OCI-LY7 (cell line): ENCODE results near the gene GTF2H1. TPM values are rescaled to one million over a fixed set of nuclear protein-coding genes. Genes with fewer than 3 reads are reported as not detected.

Source experiments
- BruUV-seq: library from RNA; stranded (reverse); fragments of 400-500 nt; replicated peaks from 2 replicates; lab custom pipeline; 2021; lab: Mats Ljungman, UMichigan
- CTCF ChIA-PET: fragments of 300-600 bp; sonication (Branson Sonifier 250); formaldehyde crosslinking; loops from one replicate; lab custom pipeline; 2022; ENCODE audit warnings: antibody characterized with exemption; ENCODE audit not compliant: unreplicated experiment; lab: Charles Lee
- POLR2A ChIA-PET: fragments of 300-600 bp; sonication (Branson Sonifier 250); formaldehyde crosslinking; loops from one replicate; lab custom pipeline; 2022; ENCODE audit warnings: antibody characterized with exemption; lab: Charles Lee
- DNase-seq: peaks from one replicate; pipeline ENCODE4 v3.0.0-alpha.2; 2015; ENCODE audit warnings: low spot score
- H2AFZ ChIP-seq: fragments of 200-600 bp; sonication (generic), shearing (Covaris generic); 2 replicates; pipeline ENCODE4 v1.6.1; 2014; ENCODE audit warnings: mild to moderate bottlenecking, antibody characterized with exemption, low read length, moderate library complexity
- H3K27ac ChIP-seq: fragments of 200-600 bp; sonication (generic); 2 replicates; pipeline ENCODE4 v1.5.1; 2014; ENCODE audit warnings: mixed run types, low read depth, mild to moderate bottlenecking, moderate library complexity, low read length, inconsistent platforms; ENCODE audit not compliant: poor library complexity, severe bottlenecking
- H3K36me3 ChIP-seq: fragments of 200-600 bp; sonication (generic); 2 replicates; pipeline ENCODE4 v1.6.1; 2014; ENCODE audit warnings: mild to moderate bottlenecking, antibody characterized with exemption, low read length, moderate library complexity, mixed read lengths; ENCODE audit not compliant: insufficient read depth
- H3K4me1 ChIP-seq: fragments of 200-600 bp; sonication (generic); 2 replicates; pipeline ENCODE4 v1.5.1; 2014; ENCODE audit warnings: mild to moderate bottlenecking, low read length; ENCODE audit not compliant: insufficient read depth, poor library complexity, severe bottlenecking
- H3K4me2 ChIP-seq: fragments of 200-600 bp; sonication (generic); 2 replicates; pipeline ENCODE4 v1.6.1; 2014; ENCODE audit warnings: mild to moderate bottlenecking, low read length
- H3K4me3 ChIP-seq: fragments of 200-600 bp; sonication (generic); 2 replicates; pipeline ENCODE4 v1.5.1; 2014; ENCODE audit warnings: mild to moderate bottlenecking, low read depth, low read length; ENCODE audit not compliant: poor library complexity, severe bottlenecking
- H3K79me2 ChIP-seq: fragments of 200-600 bp; sonication (generic); 2 replicates; pipeline ENCODE4 v1.6.1; 2016; ENCODE audit warnings: low read depth, mild to moderate bottlenecking, low read length, moderate library complexity, mixed read lengths; ENCODE audit not compliant: insufficient read depth
- H3K9me2 ChIP-seq: fragments of 200-600 bp; sonication (generic); 2 replicates; pipeline ENCODE4 v1.6.1; 2016; ENCODE audit warnings: mild to moderate bottlenecking, low read length, mixed read lengths; ENCODE audit not compliant: insufficient read depth
- H3K9me3 ChIP-seq: fragments of 200-600 bp; sonication (generic); 2 replicates; pipeline ENCODE4 v1.6.1; 2014; ENCODE audit warnings: mild to moderate bottlenecking, mixed run types, low read length, mixed read lengths
- H4K20me1 ChIP-seq: fragments of 200-600 bp; sonication (generic); 2 replicates; pipeline ENCODE4 v1.6.1; 2014; ENCODE audit warnings: mild to moderate bottlenecking, antibody characterized with exemption, low read length, moderate library complexity, mixed read lengths; ENCODE audit not compliant: insufficient read depth
- EZH2phosphoT487 ChIP-seq: fragments of 200-600 bp; sonication (generic); IDR thresholded peaks from 2 replicates; pipeline ENCODE4 v1.6.1; 2018; ENCODE audit warnings: low read depth, borderline replicate concordance, mild to moderate bottlenecking, mixed run types, antibody characterized with exemption, low read length, moderate library complexity, mixed read lengths
- intact Hi-C: fragments of 100-400 bp; cut with micrococcal nuclease; formaldehyde crosslinking; loops from one replicate; pipeline ENCODE4 v1.10.0; 2022; ENCODE audit not compliant: unreplicated experiment
- total RNA-seq, 2 experiments: library from RNA; depleted of rRNA in 1 of 2; stranded (reverse); fragments of >200 nt in 1 of 2; shearing (Covaris generic) in 1 of 2; gene quantifications; 2 replicates each; pipeline ENCODE4 v1.2.3, GENCODE V29; 2014 to 2022
- TF ChIP-seq, protein P1 (sequence below): fragments of 200-600 bp; sonication (generic); conservative IDR thresholded peaks from 2 replicates; pipeline ENCODE4 v1.5.1; 2014; ENCODE audit warnings: mild to moderate bottlenecking, antibody characterized with exemption, low read length, moderate library complexity, mixed read lengths

GTF2H1 gene
- total RNA-seq, 2 experiments from 2014 or later, result 48.0 to 62.1 TPM

DNA sequence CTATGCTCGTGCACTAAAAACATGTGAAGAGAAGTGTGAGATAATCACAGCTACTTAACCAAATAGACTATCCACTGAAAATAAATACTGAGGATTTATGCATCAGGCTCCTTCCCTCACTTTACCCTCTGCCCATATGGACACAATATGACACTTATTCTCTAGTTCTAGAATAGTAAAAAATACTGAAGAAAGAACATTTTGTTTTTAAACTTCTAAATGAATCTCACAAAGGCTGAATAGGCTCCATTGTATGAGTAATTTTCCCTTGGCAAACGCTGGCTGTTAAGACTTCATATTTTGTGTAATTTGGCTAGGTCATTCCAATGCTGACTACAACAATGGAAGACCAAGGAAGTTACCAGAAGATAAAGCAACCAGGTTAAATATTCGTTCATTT is 10.4 kb upstream of the GTF2H1 start:
- Histone ChIP-seq H2AFZ (no peak overlapping the region), H3K4me3 (no peak overlapping the region), H3K9me2 (no peaks in the 10 kb centered on the region), H4K20me1 (no peaks in the 10 kb centered on the region), H3K27ac (no peak overlapping the region), H3K9me3 (no peaks in the 10 kb centered on the region), H3K4me1 (peaks cover 14% of the 10 kb centered on the region), H3K79me2 (peaks cover 17% of the 10 kb centered on the region; the same call in 1 of the 2 replicates), H3K36me3 (peaks cover 80% of the 10 kb centered on the region), H3K4me2 (no peak overlapping the region)
- no TSS peak for BruUV-seq
- intact Hi-C loops, result no loop called here
- CTCF ChIA-PET, result no interaction called here
- TF ChIP-seq, protein P1, sequence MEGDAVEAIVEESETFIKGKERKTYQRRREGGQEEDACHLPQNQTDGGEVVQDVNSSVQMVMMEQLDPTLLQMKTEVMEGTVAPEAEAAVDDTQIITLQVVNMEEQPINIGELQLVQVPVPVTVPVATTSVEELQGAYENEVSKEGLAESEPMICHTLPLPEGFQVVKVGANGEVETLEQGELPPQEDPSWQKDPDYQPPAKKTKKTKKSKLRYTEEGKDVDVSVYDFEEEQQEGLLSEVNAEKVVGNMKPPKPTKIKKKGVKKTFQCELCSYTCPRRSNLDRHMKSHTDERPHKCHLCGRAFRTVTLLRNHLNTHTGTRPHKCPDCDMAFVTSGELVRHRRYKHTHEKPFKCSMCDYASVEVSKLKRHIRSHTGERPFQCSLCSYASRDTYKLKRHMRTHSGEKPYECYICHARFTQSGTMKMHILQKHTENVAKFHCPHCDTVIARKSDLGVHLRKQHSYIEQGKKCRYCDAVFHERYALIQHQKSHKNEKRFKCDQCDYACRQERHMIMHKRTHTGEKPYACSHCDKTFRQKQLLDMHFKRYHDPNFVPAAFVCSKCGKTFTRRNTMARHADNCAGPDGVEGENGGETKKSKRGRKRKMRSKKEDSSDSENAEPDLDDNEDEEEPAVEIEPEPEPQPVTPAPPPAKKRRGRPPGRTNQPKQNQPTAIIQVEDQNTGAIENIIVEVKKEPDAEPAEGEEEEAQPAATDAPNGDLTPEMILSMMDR, result no peak
- TF ChIP-seq EZH2phosphoT487, result no peak
- no peak for DNase-seq
- POLR2A ChIA-PET, result interaction anchor here (1.2 to 3.0 kb wide), 3 partner anchors 9 to 23 kb away, joined by 3 to 16 read pairs (median 3); partner anchors contain the start of gene HPS5

DNA sequence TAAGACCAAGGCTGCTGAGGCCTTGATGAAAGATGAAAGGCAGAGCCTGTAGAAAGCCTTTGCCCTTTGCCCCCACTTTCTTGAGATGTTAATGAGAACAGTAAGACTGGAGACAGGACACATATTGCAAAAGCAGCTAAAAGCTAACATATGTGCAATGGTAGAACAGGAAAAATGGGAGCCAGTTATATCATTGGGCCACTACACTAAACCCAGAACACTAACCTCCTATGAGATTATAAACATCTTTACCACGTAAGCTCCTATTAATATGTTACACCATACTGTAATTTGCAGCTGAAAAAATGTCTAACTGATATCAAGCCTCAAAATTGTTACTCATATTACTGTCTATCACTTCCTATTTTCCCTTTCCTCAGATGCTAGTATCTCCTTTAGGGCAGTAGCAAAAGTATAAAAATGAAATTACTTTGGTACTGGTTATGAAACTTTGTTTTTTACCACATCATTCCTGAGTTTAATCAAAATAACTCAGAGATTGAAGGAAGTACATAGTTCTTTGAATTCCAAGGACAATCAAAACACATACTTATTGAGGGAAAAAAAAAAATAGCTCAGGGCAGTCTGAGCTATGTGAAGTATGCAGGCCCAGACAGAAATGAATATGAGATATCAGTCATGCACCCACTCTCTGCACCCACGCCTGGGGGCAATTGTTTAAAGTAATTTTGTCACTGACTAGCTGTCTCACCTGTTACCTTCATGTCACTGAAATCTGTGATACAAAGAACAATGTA is 9.5 kb upstream of the GTF2H1 start:
- H3K4me1 ChIP-seq, result peaks cover 14% of the 10 kb centered on the region
- peaks cover 21% of the 10 kb centered on the region for H3K79me2 ChIP-seq
- H3K36me3 ChIP-seq, result peaks cover 79% of the 10 kb centered on the region
- POLR2A ChIA-PET, result interaction anchor here (0.6 to 3.0 kb wide), 7 partner anchors 8 to 425 kb away, joined by 3 to 16 read pairs (median 3); partner anchors contain the start of genes HPS5 and TSG101
- H3K4me3 ChIP-seq, result no peak overlapping the region
- H3K27ac ChIP-seq, result no peak overlapping the region
- CTCF ChIA-PET, result no interaction called here
- TF ChIP-seq, protein P1, result no peak
- no peak for TF ChIP-seq EZH2phosphoT487
- no peaks in the 10 kb centered on the region for H3K9me3 ChIP-seq
- no peak for DNase-seq
- no peak overlapping the region for H3K4me2 ChIP-seq
- no TSS peak for BruUV-seq
- no peaks in the 10 kb centered on the region for H4K20me1 ChIP-seq
- intact Hi-C loops, result no loop called here
- no peak overlapping the region for H2AFZ ChIP-seq
- no peaks in the 10 kb centered on the region for H3K9me2 ChIP-seq
